Inflammatory macrophage treated with lipopolysaccharide for 1 hour (primary cell): ENCODE results near the gene UFD1.

ENCODE experiments used
- DNase-seq, 2 donors: peaks; one replicate each; pipeline ENCODE4 v3.0.0-alpha.2; 2020 to 2022

Gene UFD1

DNA sequence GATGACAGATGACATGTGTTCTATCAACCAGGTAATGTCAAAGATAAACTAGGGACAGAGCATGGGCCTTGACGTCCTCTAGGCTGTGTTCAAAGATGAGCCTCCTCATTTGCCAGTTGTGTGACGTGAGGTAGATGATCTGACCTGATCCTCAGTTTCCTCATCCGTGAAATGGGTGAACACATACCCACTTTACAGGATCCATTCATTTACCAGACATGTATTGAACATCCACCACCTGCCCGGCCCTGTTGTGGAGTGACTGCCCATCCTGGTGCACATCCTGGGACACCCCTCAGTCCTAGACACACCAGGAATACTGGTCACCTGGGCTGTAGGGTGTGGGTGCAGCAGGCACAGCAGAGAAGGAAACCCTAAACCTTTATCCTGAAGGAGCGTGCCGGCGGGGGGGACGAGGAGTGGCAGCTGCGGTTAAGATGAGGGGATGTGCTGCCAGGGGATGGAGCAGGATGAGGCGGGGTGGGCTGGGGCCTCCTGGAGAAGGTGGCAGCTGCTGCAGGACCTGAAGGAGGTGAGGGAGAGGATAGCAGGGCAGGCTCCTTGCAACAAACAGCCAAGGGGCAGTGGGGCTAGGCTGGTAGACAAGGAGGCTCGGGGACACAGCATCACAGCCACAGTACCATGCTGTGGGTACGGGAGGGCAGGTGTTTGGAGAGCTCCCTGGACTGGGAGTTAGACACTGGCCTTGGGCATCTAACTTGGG is 36.8 kb upstream of the UFD1 start:
- DNase-seq = no peak

DNA sequence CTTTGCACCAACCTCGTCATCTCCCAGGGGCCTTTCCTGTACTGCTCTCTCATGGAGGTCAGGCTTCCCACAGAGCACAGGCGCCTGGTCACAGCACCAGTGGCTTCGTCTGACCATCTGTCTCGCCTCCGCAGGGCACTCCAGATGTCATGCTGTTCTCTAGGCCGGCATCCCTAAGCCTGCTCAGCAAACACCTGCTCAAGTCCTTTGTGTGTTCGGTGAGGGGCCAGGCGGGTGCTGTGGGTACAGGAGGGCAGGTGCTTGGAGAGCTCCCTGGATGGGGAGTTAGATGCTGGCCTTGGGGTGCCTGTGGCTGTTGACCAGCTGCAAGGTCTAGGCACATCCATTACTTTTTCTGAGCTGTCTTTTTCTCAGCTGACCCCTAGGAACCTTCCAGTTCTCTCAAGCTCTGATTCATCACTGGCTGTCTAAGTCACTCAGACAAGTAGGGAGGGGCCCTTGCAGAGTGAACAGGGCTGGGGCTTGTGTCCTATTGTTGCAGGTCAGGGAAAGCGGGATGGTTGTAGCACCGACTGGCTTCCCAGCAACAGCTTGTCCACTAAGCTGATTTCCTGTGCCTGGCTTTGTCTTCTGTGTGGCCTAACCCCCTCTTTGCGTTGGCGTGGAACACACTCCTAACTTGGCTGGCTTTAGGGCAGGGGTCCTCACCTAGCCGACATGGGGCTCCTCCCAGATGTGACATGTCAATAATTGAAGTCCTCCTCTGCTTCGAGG is 36.0 kb upstream of the UFD1 start:
- no peak for DNase-seq

DNA sequence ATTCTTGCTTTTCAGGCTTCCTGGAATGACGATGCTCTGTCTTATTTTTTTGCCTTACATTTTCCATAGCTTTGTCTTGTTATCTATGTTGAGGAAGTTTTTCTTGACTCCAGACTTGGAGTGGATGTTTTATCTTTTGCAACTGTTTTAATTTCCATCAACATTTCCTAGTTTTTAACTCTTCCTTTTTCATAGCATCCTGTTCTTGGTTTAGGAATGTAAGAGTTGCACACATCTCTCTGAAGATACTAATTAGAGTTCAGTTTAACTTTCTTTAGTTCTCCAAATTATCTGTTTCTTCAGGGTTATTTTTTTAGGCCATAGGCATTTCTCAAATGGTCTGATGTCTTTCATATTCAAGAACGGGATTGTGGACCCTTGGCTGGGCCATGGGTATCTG is 34.8 kb upstream of the UFD1 start:
- DNase-seq = no peak

DNA sequence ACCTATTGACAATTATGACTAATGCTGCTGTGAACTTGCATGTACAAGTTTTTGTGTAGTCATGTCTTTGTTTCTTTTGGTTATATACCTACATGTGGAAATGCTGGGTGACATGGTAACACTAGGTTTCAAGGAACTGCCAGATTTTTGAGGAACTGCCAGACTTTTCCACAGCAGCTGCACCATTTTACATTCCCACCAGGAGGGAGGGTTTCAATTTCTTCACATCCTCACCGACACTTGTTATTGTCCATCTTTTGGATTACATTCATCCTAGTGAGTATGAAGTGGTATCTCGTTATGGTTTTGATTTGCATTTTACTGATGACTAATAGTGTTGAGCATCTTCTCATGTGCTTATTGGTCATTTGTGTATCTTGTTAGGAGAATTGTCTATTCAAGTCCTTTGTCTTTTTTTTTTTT is 31.9 kb upstream of the UFD1 start:
- DNase-seq = no peak

DNA sequence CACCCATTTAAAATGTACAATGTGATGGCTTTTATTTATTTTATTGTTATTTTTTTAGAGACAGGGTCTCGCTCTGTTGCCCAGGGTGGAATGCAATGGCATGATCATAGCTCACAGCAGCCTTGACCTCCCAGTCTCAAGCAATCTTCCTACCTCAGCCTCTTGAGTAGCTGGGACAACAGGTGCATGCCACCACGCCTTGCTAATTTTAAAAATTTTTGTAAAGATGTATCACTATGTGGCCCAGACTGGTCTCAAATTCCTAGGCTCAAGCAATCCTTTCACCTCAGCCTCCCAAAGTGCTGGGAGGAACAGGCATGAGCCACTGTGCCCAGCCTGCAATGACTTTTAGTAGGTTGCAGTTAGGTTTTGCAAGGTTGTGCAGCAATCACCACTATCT is 30.9 kb upstream of the UFD1 start:
- no peak for DNase-seq

DNA sequence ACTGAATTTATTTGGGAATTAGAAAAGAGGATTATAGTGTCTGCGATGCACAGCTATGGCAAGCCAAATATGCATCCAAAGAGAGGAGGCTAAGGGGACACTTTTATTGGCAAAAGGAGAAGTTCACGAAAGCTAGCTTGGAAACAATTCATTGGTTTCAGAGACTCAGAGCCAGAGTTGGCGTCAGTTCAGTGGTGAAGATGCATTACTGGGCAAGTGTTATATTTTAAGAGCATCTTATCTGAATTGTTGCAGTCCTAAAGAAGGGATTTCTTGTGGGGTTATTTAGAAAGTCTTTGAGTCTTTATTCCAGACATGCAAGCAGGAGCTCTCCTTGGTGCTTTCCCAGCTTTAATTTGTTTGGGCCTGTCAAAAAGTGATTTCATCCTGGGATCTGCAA is 30.2 kb upstream of the UFD1 start:
- no peak for DNase-seq

DNA sequence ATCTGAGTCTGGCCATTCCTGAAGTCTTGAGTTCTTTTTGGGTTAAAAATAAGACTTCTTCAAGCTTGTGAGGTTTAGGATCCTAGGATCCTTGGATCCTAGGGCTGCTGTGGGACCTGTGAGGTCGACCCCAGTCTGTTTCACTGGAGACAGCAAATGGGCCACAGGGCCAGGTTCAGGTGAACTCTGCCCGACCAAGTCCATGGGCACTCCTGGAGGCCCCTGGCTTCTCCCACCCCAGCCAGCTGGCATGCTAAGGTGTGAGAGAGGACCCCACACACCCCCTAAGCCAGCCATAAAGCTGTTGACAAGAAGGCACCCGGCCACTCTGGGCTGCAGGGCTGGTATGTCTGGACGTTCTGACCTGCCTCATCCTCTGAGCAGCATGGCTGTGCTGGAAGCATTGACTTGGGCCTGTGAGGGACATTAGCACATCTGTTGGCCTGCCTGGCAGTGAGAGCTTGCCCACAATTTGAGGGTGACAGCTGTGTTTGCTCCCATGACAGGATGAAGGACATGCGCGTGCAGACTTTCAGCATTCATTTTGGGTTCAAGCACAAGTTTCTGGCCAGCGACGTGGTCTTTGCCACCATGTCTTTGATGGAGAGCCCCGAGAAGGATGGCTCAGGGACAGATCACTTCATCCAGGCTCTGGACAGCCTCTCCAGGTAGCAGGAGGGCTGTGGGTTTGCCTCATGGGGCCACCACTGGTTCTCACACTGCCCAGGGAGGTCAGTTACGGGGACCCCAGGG is 29.2 kb upstream of the UFD1 start:
- no peak for DNase-seq

DNA sequence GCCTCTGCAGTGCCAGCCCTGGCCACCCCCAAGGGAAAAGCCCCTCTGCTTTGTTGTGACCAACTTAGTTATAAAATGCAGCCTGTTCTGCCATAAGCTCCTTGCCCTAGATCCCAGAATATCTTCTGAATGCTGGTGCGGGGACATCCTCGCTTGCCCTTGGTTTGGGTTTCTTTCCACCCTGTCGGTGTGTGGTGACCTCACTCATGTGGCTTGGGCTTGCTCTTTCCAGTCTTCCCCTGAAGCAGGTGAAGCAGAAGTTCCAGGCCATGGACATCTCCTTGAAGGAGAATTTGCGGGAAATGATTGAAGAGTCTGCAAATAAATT is 28.5 kb upstream of the UFD1 start:
- DNase-seq = no peak

DNA sequence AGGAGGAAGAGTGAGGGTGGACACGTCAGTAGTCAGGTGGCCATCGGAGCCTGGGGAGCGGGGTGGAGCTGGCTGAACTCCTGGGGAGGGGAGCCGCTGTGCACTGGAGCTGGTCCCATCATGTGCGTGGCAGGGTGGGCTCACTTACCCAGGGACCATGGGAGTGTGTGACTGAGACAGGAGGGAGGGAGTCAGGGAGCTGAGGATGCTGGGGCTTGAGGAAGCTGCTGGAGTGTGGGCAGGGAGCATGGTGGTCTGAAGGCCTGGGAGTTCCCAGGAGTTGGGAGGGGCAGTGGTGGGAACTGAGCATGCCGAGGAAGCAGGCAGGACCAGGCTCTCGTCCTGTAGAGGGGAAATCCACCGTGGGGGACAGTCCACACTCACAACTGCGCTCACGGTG is 27.2 kb upstream of the UFD1 start:
- DNase-seq = no peak

DNA sequence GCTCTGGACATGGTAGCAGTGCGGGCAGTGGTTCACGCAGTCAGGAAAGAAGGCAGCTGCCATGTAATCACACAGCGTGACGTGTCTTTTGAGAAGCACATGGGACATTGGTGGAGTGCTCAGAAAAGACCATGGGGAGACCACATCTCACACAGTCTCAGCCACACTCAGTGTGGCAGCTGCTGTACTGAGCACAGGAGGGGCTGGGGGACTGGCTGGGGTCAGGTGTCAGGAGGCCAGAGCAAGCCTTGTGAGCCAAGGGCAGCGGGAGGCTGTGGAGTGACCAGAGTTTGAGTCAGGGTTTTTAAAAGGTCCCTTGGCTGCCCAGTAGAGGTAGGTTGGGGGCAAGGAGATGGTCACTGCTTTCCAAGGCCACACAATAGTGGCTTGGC is 26.7 kb upstream of the UFD1 start:
- no peak for DNase-seq

DNA sequence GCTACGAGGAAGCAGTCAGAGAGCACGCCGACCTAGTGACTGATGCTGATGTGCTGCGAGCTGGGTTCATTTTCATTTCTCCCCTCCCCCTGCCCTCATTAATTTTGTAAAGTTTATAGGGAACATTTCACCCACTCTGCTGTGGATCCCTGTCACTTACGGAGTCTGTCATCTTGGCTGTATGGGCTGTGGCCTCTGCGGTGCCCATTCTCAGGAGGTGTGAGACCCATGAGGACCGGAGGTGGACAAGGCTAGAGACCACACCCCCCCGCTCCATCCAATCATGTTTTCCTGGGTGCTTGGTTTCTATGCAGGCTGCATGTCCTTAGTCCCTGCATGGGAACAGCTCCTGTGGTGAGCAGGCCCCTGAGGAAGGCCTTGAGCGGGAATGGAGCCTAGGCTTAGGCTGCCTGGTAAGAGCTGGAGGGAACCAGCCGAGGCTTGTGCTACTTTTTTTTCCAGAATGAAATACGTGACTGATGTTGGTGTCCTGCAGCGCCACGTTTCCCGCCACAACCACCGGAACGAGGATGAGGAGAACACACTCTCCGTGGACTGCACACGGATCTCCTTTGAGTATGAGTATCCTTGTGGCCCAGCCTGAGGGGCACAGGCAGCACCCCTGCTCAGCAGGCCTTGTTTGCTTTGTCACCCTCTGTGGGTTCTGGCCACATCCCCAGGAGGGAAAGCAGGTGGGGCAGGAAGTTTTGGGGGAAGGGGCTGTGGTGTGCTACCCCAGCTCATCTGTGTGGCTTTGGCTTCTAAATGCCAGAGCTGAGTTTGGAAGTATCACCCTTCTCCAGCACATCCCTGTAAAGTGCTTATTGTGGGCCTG is 26.1 kb upstream of the UFD1 start:
- no peak for DNase-seq

DNA sequence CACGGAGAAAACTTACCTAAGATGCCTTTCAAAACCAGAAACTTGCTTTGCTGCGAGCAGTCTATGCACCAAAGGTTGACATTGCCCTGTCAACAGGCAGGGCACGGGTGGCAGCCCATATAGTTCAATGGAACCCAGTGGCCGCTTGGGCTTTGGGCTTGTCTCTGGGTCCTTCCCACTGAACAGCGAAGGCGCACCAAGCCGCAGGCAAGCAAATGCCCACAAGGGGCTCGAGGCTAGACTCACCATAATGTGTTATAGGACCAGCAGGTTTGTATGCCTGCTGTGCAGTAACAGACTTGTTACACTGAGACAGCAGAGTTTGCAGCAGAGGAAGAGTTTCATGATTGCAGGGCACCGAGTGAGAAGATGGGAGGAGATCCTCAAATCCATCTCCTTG is 24.9 kb upstream of the UFD1 start:
- DNase-seq = no peak

DNA sequence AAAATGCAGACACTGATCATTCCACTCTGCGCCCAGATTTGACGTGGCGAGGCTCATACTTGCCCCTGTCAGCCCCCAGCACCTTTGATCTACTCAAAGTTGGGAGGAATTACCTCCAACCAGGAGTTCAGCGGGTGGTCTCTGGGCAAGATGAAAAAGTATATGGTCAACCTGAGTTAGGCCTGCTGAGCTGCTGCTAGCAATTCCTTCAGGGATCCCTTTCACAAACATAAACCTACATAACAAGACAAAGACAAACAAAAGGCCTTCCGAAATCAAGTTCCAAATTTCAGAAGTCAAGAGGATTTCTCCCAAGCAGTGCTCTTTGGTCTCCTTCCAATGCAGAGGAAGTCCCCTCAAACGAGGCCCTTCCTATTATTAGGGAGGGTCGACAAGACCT is 24.4 kb upstream of the UFD1 start:
- DNase-seq = no peak

DNA sequence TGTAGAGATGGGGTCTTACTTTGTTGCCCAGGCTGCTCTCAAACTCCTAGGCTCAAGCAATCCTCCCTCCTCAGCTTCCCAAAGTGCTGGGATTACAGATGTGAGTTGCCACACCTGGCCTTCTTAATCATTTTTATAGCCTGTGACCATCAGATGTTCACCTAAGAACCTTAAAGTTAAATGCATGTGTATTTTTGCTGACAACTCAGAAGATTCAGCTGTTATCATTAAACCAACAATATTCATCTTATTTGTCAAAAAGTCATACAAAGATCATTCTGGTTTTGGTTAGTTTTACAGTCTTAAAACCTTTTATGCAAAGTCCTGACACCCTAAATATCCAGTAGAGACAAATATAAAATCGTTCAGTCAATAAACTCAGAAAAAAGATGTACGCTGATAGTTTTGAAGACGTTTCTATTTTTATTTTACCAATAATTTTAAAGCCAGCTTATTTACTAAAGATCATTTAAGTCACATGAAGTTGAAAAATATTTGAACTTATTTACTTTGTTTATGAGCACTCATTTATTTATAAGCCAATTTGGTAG is 23.0 kb upstream of the UFD1 start:
- DNase-seq = no peak

DNA sequence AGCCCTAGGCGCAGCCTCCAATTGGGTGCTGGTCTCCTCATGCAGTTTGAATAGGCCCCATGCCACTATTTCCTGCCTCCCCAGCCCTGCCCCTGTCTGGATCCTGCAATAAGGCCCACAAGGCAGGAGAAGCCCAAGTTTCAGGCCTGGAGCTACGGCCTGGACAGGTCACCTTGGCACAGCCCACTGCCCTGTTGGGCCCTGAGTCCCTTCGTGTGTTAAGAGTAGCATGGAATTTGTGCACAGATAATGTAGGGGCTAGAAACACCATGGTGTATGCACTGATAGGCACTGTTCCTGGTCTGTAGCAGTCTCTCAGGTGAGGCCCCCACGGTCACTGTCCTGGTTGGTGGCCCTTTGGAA is 20.9 kb upstream of the UFD1 start:
- DNase-seq = no peak

DNA sequence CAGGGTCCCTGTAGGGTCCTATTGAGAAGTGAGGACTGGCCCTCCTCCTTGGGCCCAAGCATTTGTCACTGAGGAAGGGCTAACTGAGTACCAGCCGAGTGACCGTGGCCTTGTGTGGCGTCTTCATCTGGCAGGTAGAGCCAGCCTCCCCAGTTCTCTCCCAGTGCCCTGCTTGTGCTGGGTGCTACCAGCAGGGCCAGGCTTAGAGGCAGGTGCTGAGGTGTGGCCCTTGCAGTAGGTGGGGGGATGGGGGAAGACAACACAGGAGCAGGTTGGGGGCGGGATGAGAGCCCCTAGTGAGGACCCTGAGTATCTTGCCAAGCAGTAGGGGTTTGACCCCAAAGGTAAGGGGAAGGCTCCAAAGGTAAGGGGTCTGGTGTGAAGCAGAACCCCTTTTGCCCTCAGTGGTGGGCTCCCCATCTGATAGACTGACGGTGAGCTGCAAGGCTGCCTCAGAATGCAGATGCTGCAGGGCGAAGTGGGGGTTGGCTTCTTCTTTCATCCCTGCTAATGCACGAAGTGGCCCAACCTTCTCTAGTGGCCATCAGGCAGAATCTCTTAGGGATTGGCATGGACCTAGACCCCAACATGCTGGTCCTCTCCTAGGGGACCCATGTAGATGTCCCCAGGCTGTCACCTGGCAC is 20.4 kb upstream of the UFD1 start:
- DNase-seq = no peak

DNA sequence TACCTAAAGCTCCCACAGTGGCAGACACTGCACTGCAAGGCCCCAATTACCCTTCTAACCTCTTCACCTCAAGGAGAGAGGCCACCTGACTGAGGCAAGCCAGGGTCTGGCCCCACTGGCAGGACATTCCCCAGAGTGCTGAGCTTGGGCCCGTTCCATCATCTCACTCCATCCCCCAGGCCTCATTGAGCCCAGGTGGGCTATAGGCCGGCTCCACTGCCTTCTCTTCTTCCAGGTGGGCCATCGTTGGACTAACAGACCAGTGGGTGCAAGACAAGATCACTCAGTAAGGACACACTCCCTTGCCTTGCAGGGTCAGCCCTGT is 19.8 kb upstream of the UFD1 start:
- DNase-seq = no peak

DNA sequence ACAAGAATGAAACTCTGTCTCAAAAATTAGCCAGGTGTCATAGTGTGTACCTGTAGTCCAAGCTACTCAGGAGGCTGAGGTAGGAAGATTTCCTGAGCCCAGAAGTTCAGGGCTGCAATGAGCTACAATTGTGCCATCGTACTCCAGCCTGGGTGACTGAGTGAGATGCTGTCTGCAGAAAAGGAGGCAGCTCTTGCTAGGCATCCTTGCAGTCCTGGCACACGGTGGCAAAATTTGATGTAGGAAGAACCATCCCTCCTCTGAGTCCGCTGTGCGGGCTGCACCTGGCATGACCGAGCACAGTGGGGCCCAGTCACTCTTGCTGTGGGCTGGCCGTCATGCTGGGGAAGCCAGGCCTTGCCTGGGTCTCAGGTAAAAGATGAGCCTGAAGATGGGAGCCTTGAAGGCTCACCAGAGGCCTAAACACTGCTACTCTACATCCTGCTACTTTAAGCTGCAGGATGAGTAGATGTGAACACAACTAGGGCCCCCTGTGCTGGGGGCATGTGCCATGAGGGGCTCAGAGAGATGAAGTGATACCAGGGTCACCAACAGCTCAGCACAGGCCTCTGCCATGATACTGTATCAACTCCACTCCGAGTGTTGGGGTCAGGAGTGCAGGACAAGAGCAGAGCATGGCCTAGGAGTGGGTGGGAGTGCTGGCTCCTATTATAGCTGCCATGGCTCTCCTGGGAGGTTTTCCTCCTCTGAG is 19.3 kb upstream of the UFD1 start:
- no peak for DNase-seq

DNA sequence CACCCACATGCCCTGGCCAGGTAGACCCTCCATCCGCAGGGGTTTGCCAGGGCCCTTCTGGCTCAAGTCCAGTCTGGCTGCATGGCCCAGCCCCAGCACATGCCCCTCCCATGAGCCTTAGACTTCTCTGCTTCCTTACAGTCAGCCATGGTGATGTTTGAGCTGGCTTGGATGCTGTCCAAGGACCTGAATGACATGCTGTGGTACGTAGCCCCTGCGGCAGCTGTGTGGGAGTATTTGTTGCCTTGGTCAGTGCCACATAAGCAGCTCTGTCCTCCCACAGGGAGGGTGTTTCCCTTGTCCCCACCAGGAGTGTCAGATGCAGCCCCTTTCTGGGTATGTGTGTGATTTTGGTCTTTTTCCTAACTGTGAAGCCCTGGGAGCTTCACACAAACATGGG is 18.3 kb upstream of the UFD1 start:
- no peak for DNase-seq

DNA sequence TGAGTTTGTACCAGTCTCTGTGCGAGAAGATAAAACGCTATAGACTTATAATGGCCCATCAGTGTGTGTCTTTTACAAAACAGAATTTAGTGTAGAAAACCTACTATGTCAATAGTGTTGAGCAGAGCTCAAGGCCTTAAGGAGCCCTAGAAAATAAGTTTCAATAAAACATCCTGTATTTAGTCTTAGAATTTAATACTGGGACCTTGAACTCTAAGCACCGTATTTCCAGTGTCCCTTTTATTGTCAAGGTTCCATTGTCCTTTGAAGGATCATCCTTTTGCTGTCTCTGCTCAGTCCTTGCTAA is 17.3 kb upstream of the UFD1 start:
- no peak for DNase-seq

DNA sequence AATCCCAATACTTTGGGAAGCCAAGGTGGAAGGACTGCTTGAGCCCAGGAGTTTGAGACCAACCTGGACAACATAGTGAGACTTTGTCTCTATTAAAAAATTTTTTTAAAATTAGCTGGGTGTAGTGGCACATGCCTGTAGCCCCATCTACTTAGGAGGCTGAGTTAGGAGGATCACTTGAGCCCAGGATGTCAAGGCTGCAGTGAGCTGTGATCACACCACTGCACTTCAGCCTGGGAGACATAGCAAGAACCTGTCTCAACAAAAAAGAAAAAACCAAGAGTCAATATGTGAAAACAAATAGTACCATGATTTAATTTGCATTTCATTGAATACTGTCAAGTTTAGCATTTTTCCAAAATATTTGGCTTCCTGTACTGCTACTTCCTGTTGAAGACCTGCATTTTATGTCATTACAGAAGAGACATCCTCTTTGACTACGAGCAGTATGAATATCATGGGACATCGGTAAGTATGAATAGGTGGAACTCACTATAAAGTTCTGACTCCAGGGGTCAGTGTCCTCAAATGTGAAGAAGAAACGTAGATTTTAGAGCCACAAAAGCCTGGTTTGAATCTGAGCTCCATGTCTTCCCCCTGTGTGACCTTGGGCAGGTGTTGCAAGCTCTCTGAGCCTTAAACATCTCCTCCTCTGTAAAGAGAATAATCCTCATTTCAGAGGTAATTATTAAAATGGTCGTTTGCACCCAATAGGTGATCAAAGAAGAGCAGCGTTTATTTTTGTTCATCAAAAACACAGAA is 16.8 kb upstream of the UFD1 start:
- DNase-seq = no peak
